Neural progenitor cell (in vitro differentiated cells): ENCODE data around the gene TMEM87B. TPM values are rescaled to one million over a fixed set of nuclear protein-coding genes. Genes with fewer than 3 reads are reported as not detected.
"Not testable (repeated sequence)": the region's sequence is repeated elsewhere in the genome, so short reads cannot be mapped to it uniquely, and the experiment has no call there.

Experiments
- DNase-seq: peaks from one replicate; pipeline ENCODE4 v3.0.0-alpha.2; 2016; ENCODE audit warnings: low spot score
- H2AFZ ChIP-seq: fragments of 200-600 bp; sonication (generic); replicated peaks from 2 replicates; pipeline ENCODE4 v1.6.1; 2016; ENCODE audit warnings: antibody characterized with exemption
- H3F3A ChIP-seq: fragments of 200-600 bp; sonication (generic); 2 replicates; pipeline ENCODE4 v1.6.1; 2016; ENCODE audit warnings: antibody characterized with exemption, low read depth
- H3K27ac ChIP-seq: fragments of 200-600 bp; sonication (generic); 2 replicates; pipeline ENCODE4 v1.5.1; 2016; ENCODE audit warnings: mild to moderate bottlenecking
- H3K27me3 ChIP-seq: fragments of 200-600 bp; sonication (generic); 2 replicates; pipeline ENCODE4 v1.6.1; 2016; ENCODE audit warnings: mild to moderate bottlenecking, moderate library complexity
- H3K36me3 ChIP-seq: fragments of 200-600 bp; sonication (generic); 2 replicates; pipeline ENCODE4 v1.5.1; 2016
- H3K4me1 ChIP-seq: fragments of 200-600 bp; sonication (generic); 2 replicates; pipeline ENCODE4 v1.6.1; 2016; ENCODE audit warnings: mixed run types
- H3K4me2 ChIP-seq: fragments of 200-600 bp; sonication (generic); 2 replicates; pipeline ENCODE4 v1.6.1; 2016
- H3K4me3 ChIP-seq: fragments of 200-600 bp; sonication (generic); 2 replicates; pipeline ENCODE4 v1.5.1; 2016
- H3K79me2 ChIP-seq: fragments of 200-600 bp; sonication (generic); 2 replicates; pipeline ENCODE4 v1.6.1; 2016; ENCODE audit warnings: low read depth
- H3K9ac ChIP-seq: fragments of 200-600 bp; sonication (generic); 2 replicates; pipeline ENCODE4 v1.6.1; 2016
- H3K9me3 ChIP-seq: fragments of 200-600 bp; sonication (generic); 2 replicates; pipeline ENCODE4 v1.5.1; 2016; ENCODE audit warnings: low read depth
- H4K20me1 ChIP-seq: fragments of 200-600 bp; sonication (generic); 2 replicates; pipeline ENCODE4 v1.6.1; 2016; ENCODE audit warnings: low read depth
- H3K27ac Mint-ChIP-seq: 3 replicates; pipeline ENCODE4 v1.8.0; 2021; ENCODE audit warnings: mixed read lengths
- H3K27me3 Mint-ChIP-seq: 2 replicates; pipeline ENCODE4 v1.8.0; 2022; ENCODE audit warnings: low read depth, mild to moderate bottlenecking, inconsistent platforms, moderate library complexity, mixed read lengths; ENCODE audit not compliant: insufficient read depth
- H3K36me3 Mint-ChIP-seq: 3 replicates; pipeline ENCODE4 v1.8.0; 2021; ENCODE audit warnings: mixed read lengths
- H3K4me1 Mint-ChIP-seq: 3 replicates; pipeline ENCODE4 v1.8.0; 2021; ENCODE audit warnings: mixed read lengths
- H3K4me3 Mint-ChIP-seq: 3 replicates; pipeline ENCODE4 v1.8.0; 2021; ENCODE audit warnings: mild to moderate bottlenecking, moderate library complexity, mixed read lengths
- H3K9me3 Mint-ChIP-seq: 3 replicates; pipeline ENCODE4 v1.8.0; 2020; ENCODE audit warnings: mixed read lengths
- EZH2 ChIP-seq: fragments of 200-600 bp; sonication (generic); IDR thresholded peaks from 2 replicates; pipeline ENCODE4 v1.6.1; 2017; ENCODE audit warnings: antibody characterized with exemption, mild to moderate bottlenecking, moderate library complexity
- EZH2phosphoT487 ChIP-seq: fragments of 200-600 bp; sonication (generic); IDR thresholded peaks from 2 replicates; pipeline ENCODE4 v1.6.1; 2017; ENCODE audit warnings: antibody characterized with exemption
- total RNA-seq: library from RNA; depleted of rRNA; stranded (reverse); fragments of >200 nt; gene quantifications from 2 replicates; pipeline ENCODE4 v1.2.3, GENCODE V29; 2015; ENCODE audit warnings: low replicate concordance
- TF ChIP-seq, protein P1 (sequence below): fragments of 200-600 bp; sonication (generic); IDR thresholded peaks from 2 replicates; pipeline ENCODE4 v1.5.1; 2017; ENCODE audit warnings: antibody characterized with exemption, mild to moderate bottlenecking

Gene TMEM87B
- total RNA-seq, 1 donor from 2014 or later = 34.4 TPM

GRCh38 chr2:112109278-112109677, 54.2 kb downstream of the TMEM87B start:
- H3K4me1 ChIP-seq = no peaks in the 10 kb centered on the region
- H3K9me3 ChIP-seq = peaks cover 4% of the 10 kb centered on the region
- no peak overlapping the region for H3K4me3 ChIP-seq
- Mint-ChIP-seq H3K27ac (no peak overlapping the region), H3K4me3 (no peak overlapping the region), H3K36me3 (peaks cover 45% of the 10 kb centered on the region), H3K9me3 (peaks cover 22% of the 10 kb centered on the region), H3K27me3 (no peaks in the 10 kb centered on the region), H3K4me1 (no peaks in the 10 kb centered on the region)
- H3F3A ChIP-seq = no peaks in the 10 kb centered on the region
- no peak overlapping the region for H3K4me2 ChIP-seq
- H4K20me1 ChIP-seq = no peaks in the 10 kb centered on the region
- H2AFZ ChIP-seq = no peak overlapping the region
- no peak overlapping the region for H3K9ac ChIP-seq
- H3K79me2 ChIP-seq = no peaks in the 10 kb centered on the region
- peaks cover 11% of the 10 kb centered on the region for H3K36me3 ChIP-seq
- TF ChIP-seq, protein P1, sequence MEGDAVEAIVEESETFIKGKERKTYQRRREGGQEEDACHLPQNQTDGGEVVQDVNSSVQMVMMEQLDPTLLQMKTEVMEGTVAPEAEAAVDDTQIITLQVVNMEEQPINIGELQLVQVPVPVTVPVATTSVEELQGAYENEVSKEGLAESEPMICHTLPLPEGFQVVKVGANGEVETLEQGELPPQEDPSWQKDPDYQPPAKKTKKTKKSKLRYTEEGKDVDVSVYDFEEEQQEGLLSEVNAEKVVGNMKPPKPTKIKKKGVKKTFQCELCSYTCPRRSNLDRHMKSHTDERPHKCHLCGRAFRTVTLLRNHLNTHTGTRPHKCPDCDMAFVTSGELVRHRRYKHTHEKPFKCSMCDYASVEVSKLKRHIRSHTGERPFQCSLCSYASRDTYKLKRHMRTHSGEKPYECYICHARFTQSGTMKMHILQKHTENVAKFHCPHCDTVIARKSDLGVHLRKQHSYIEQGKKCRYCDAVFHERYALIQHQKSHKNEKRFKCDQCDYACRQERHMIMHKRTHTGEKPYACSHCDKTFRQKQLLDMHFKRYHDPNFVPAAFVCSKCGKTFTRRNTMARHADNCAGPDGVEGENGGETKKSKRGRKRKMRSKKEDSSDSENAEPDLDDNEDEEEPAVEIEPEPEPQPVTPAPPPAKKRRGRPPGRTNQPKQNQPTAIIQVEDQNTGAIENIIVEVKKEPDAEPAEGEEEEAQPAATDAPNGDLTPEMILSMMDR = no peak
- TF ChIP-seq EZH2phosphoT487 (no peak), EZH2 (no peak)
- no peaks in the 10 kb centered on the region for H3K27me3 ChIP-seq
- no peak for DNase-seq
- H3K27ac ChIP-seq = no peak overlapping the region

GRCh38 chr2:112110966-112111365, 55.9 kb downstream of the TMEM87B start:
- H3K27me3 ChIP-seq = no peaks in the 10 kb centered on the region
- Mint-ChIP-seq H3K27ac (no peak overlapping the region), H3K4me3 (no peak overlapping the region), H3K36me3 (peaks cover 45% of the 10 kb centered on the region), H3K27me3 (no peaks in the 10 kb centered on the region), H3K4me1 (no peaks in the 10 kb centered on the region), H3K9me3 (peaks cover 22% of the 10 kb centered on the region)
- no peak overlapping the region for H3K4me3 ChIP-seq
- H3K9me3 ChIP-seq = peaks cover 4% of the 10 kb centered on the region
- H2AFZ ChIP-seq = no peak overlapping the region
- no peak overlapping the region for H3K27ac ChIP-seq
- no peak for TF ChIP-seq EZH2
- no peaks in the 10 kb centered on the region for H3F3A ChIP-seq
- H4K20me1 ChIP-seq = no peaks in the 10 kb centered on the region
- no peaks in the 10 kb centered on the region for H3K79me2 ChIP-seq
- no peak for DNase-seq
- H3K9ac ChIP-seq = no peak overlapping the region
- no peak overlapping the region for H3K4me2 ChIP-seq
- H3K36me3 ChIP-seq = peaks cover 11% of the 10 kb centered on the region
- no peaks in the 10 kb centered on the region for H3K4me1 ChIP-seq

- Mint-ChIP-seq H3K9me3 (peaks cover 22% of the 10 kb centered on the region), H3K36me3 (peaks cover 41% of the 10 kb centered on the region)
- H3K4me3 ChIP-seq, H3K27ac Mint-ChIP-seq, H3K27ac ChIP-seq, H4K20me1 ChIP-seq, DNase-seq, H3K9ac ChIP-seq, H3K4me1 ChIP-seq, H3K4me3 Mint-ChIP-seq, H3F3A ChIP-seq, H3K27me3 Mint-ChIP-seq, H2AFZ ChIP-seq, H3K4me2 ChIP-seq, H3K27me3 ChIP-seq, H3K4me1 Mint-ChIP-seq, H3K79me2 ChIP-seq, H3K9me3 ChIP-seq: not testable (repeated sequence)
- H3K36me3 ChIP-seq = peaks cover 11% of the 10 kb centered on the region
Observed at GRCh38 chr2:112113354-112113753, 58.3 kb downstream of the TMEM87B start.

DNA sequence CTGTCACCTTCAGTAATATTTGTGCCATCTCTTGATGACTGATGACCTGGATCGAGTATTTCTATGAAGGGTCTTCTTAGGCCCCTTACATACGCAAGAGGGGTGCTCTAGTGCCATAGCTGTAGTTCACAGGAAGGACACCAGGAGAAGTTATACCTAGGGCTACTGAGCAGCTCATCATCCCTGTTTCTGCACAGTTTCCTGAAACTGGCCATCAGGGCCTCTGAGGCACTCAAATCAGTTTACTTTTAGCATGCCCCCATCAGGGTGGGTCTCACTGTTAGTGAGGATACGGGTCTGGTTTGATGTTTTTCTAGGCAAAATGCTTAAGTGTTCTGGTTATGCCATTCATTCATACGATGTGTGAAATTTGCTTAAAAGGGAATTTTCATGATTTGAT, 63.1 kb downstream of the TMEM87B start:
- no peak overlapping the region for H2AFZ ChIP-seq
- no peaks in the 10 kb centered on the region for H3K9me3 ChIP-seq
- H3K4me3 Mint-ChIP-seq = no peak overlapping the region
- H3K4me1 Mint-ChIP-seq = no peaks in the 10 kb centered on the region
- H3K4me2 ChIP-seq = no peak overlapping the region
- no peak overlapping the region for H3K9ac ChIP-seq
- peaks cover 3% of the 10 kb centered on the region for H3F3A ChIP-seq
- H3K27ac Mint-ChIP-seq = no peak overlapping the region
- H4K20me1 ChIP-seq = no peaks in the 10 kb centered on the region
- no peaks in the 10 kb centered on the region for H3K9me3 Mint-ChIP-seq
- TF ChIP-seq EZH2phosphoT487 = no peak
- TF ChIP-seq, protein P1 = peak; percentile 21
- no peaks in the 10 kb centered on the region for H3K79me2 ChIP-seq
- DNase-seq = peak; percentile 28
- H3K36me3 ChIP-seq = no peaks in the 10 kb centered on the region
- H3K27ac ChIP-seq = no peak overlapping the region
- no peaks in the 10 kb centered on the region for H3K27me3 ChIP-seq
- no peak overlapping the region for H3K4me3 ChIP-seq
- H3K27me3 Mint-ChIP-seq = no peaks in the 10 kb centered on the region
- no peaks in the 10 kb centered on the region for H3K4me1 ChIP-seq
- peaks cover 7% of the 10 kb centered on the region for H3K36me3 Mint-ChIP-seq
